Thymus (tissue), 14 donors: ENCODE data around the gene B3GAT2. TPM values are rescaled to one million over a fixed set of nuclear protein-coding genes. Genes with fewer than 3 reads are reported as not detected.

ENCODE experiments used
- DNase-seq, 9 donors: peaks; one replicate each; pipeline ENCODE4 v3.0.0-alpha.2; 2013; ENCODE audit warnings: low spot score in 9 of 9, low read depth in 6 of 9, missing footprints in 1 of 9
- H3K27ac ChIP-seq, 2 donors: one replicate each; pipeline ENCODE4 v1.5.1; 2013; ENCODE audit warnings: control low read depth in 1 of 2, low read depth in 1 of 2, low read length in 1 of 2, mild to moderate bottlenecking in 1 of 2, moderate library complexity in 1 of 2
- H3K27me3 ChIP-seq, 2 donors: one replicate each; pipeline ENCODE4 v1.5.1; 2013; ENCODE audit warnings: low read length in 1 of 2; ENCODE audit not compliant: control insufficient read depth in 2 of 2, insufficient read depth in 1 of 2
- H3K36me3 ChIP-seq, 2 donors: one replicate each; pipeline ENCODE4 v1.5.1; 2013; ENCODE audit warnings: low read length in 1 of 2, mild to moderate bottlenecking in 1 of 2, moderate library complexity in 1 of 2; ENCODE audit not compliant: control insufficient read depth in 2 of 2, insufficient read depth in 2 of 2
- H3K4me1 ChIP-seq, 2 donors: one replicate each; pipeline ENCODE4 v1.5.1; 2013; ENCODE audit warnings: low read length in 2 of 2; ENCODE audit not compliant: control insufficient read depth in 2 of 2, insufficient read depth in 2 of 2
- H3K4me3 ChIP-seq, 2 donors: one replicate each; pipeline ENCODE4 v1.5.1; 2013; ENCODE audit warnings: low read length in 2 of 2, control low read depth in 1 of 2, mild to moderate bottlenecking in 1 of 2
- H3K9me3 ChIP-seq, 2 donors: one replicate each; pipeline ENCODE4 v1.5.1; 2013; ENCODE audit warnings: low read length in 1 of 2, mild to moderate bottlenecking in 1 of 2; ENCODE audit not compliant: control insufficient read depth in 2 of 2, insufficient read depth in 1 of 2
- WGBS: extraction: QIAGEN DNeasy Blood & Tissue Kit; methylation state at CpG from one replicate; pipeline ENCODE4 v1.1.7; 2013; 5-methylcytosine and 5-hydroxymethylcytosine counted together
- long read RNA-seq, 10 donors: transcript quantifications; one replicate each; lab custom pipeline, GENCODE V29; 2026
- polyA plus RNA-seq: library from polyadenylated mRNA; stranded (reverse); fragments of 200-250 nt; gene quantifications from one replicate; pipeline ENCODE4 v1.2.3, GENCODE V29; 2013
- total RNA-seq: library from RNA; stranded (reverse); fragments of 120-200 nt; gene quantifications from one replicate; pipeline ENCODE4 v1.2.4, GENCODE V29; 2013
- donor health status: healthy.

The B3GAT2 gene, protein sequence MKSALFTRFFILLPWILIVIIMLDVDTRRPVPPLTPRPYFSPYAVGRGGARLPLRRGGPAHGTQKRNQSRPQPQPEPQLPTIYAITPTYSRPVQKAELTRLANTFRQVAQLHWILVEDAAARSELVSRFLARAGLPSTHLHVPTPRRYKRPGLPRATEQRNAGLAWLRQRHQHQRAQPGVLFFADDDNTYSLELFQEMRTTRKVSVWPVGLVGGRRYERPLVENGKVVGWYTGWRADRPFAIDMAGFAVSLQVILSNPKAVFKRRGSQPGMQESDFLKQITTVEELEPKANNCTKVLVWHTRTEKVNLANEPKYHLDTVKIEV
- total RNA-seq (1.3 TPM), polyA plus RNA-seq (0.46 TPM)
- long read RNA-seq, donor 1, full-length matches to known transcripts, result 1 of 1 reads
- long read RNA-seq, donor 1, partial matches to known transcripts, result 0 of 1 reads
- long read RNA-seq, donor 1, other reads (novel, unspliced or antisense), result 0 of 1 reads
- long read RNA-seq, donor 2, result 0 reads
- long read RNA-seq, donor 3, full-length matches to known transcripts, result 1 of 1 reads
- long read RNA-seq, donor 3, partial matches to known transcripts, result 0 of 1 reads
- long read RNA-seq, donor 3, other reads (novel, unspliced or antisense), result 0 of 1 reads
- long read RNA-seq, donor 4, full-length matches to known transcripts, result 1 of 1 reads
- long read RNA-seq, donor 4, partial matches to known transcripts, result 0 of 1 reads
- long read RNA-seq, donor 4, other reads (novel, unspliced or antisense), result 0 of 1 reads
- long read RNA-seq, donor 5, full-length matches to known transcripts, result 3 of 3 reads
- long read RNA-seq, donor 5, partial matches to known transcripts, result 0 of 3 reads
- long read RNA-seq, donor 5, other reads (novel, unspliced or antisense), result 0 of 3 reads
- long read RNA-seq, donor 6, result 0 reads
- long read RNA-seq, donor 7, full-length matches to known transcripts, result 1 of 1 reads
- long read RNA-seq, donor 7, partial matches to known transcripts, result 0 of 1 reads
- long read RNA-seq, donor 7, other reads (novel, unspliced or antisense), result 0 of 1 reads
- long read RNA-seq, donor 8, full-length matches to known transcripts, result 2 of 2 reads
- long read RNA-seq, donor 8, partial matches to known transcripts, result 0 of 2 reads
- long read RNA-seq, donor 8, other reads (novel, unspliced or antisense), result 0 of 2 reads
- long read RNA-seq, donor 9, result 0 reads
- long read RNA-seq, donor 10, result 0 reads

DNA sequence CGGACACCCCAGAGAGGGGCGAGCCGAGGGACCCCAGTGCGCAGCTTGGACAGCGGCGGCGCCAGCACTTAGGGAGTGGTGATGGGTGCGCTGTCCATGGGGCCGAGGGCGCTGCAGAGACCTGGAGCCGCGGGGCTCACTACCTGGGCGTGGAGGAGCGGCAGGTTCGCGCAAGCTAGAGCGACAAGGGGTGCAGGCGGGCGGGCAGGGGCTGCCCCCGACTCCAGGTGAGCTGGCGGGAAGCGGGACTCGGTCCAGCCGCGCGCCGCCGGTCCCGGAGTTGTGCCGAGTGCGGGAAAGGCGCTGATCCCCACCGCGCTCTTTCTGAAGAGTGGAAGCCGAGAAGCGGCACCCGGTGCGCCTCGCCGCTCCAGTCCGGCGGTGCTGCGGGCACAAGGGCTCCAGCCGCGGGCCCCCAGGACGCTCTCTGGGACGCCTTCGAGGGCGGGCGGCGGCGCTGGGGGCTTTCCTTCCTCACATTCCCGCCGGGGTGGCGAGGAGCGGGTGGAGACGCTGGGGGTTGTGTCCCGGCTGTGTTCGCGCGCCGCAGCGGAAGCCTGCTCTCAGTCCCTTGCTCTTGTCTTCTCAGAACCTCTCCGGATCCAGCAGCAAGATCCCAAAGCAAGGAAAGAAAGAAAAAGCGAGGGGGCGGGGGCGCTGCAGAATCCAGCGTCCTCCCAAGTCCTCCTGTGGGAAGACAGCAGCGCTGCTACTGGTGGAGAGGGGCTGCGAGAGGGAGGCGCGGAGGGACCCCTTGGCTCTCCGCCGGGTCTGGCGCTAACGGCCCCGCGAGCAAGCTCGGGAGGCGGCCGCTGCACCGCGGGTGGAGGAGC lies at the start of gene B3GAT2:
Gene B3GAT2, minus strand, starts transcription at position 610 of the 833 bp plus-strand sequence. CDS start 631 bp downstream, outside the sequence.
- Histone ChIP-seq H3K27ac (no peak within 1 kb of the TSS), H3K36me3 (no peaks in the 10 kb centered on the region), H3K9me3 (peaks cover 1 to 9% of the 10 kb centered on the region in 2 donors), H3K27me3 (peaks cover 42 to 60% of the 10 kb centered on the region in 2 donors), H3K4me1 (peaks cover 0 to 11% of the 10 kb centered on the region in 2 donors), H3K4me3 (peak within 1 kb of the TSS; percentile 14 to 36)
- WGBS, result 2% methylated on average over 83 of the region's 83 CpGs
- DNase-seq, result peak in 1 of 9 donors; percentile 15

DNA sequence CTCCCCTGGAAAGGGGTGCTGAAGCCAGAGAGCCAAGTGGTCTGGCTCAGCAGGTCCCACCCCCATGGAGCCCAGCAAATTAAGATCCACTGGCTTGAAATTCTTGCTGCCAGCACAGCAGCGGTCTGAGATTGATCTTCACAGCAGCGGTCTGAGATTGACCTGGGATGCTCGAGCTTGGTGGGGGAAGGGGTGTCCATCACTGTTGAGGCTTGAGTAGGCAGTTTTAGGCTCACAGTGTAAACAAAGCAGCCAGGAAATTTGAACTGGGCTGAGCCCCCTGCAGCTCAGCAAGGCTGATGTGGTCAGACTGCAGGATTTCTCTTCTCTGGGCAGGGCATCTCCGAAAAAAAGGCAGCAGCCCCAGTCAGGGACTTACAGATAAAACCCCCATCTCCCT lies 41.3 kb upstream of the B3GAT2 start:
- Histone ChIP-seq H3K4me1 (no peaks in the 10 kb centered on the region), H3K4me3 (no peak overlapping the region), H3K9me3 (no peaks in the 10 kb centered on the region), H3K36me3 (no peaks in the 10 kb centered on the region), H3K27me3 (no peaks in the 10 kb centered on the region), H3K27ac (no peak overlapping the region)
- DNase-seq, result no peak
- WGBS, result 48% methylated on average over 4 of the region's 4 CpGs

DNA sequence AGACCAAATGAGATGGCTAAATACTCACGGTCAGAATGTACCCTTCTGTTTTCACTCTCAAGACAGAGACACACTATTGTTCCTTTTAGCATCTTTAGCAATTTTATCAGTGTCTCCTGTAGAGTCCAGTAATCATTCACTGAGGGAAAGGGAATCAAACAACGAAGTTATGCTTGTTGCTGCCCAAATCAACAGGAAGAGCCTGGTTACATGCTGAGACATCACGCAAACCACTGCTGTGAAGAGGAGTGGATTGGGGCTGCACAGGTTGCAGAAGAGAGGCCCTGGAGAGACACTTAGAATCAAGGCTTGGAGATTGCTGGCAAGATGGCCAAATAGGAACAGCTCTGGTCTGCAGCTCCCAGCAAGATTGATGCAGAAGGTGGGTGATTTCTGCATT lies 40.5 kb upstream of the B3GAT2 start:
- Histone ChIP-seq H3K27me3 (no peaks in the 10 kb centered on the region), H3K27ac (no peak overlapping the region), H3K4me3 (no peak overlapping the region), H3K36me3 (no peaks in the 10 kb centered on the region), H3K9me3 (no peaks in the 10 kb centered on the region), H3K4me1 (no peaks in the 10 kb centered on the region)
- 83% methylated on average over 3 of the region's 3 CpGs for WGBS
- DNase-seq, result no peak

- no peak overlapping the region for H3K27ac ChIP-seq
- H3K4me1 ChIP-seq, result no peaks in the 10 kb centered on the region
- no peak for DNase-seq
- no peaks in the 10 kb centered on the region for H3K36me3 ChIP-seq
- WGBS, result 91% methylated on average over 1 of the region's 1 CpG
- H3K9me3 ChIP-seq, result no peaks in the 10 kb centered on the region
- no peak overlapping the region for H3K4me3 ChIP-seq
- no peaks in the 10 kb centered on the region for H3K27me3 ChIP-seq
Observed at GRCh38 chr6:70996106-70996505, 39.2 kb upstream of the B3GAT2 start.

- H3K36me3 ChIP-seq, result no peaks in the 10 kb centered on the region
- H3K9me3 ChIP-seq, result no peaks in the 10 kb centered on the region
- no peaks in the 10 kb centered on the region for H3K27me3 ChIP-seq
- H3K27ac ChIP-seq, result no peak overlapping the region
- no peak overlapping the region for H3K4me3 ChIP-seq
- H3K4me1 ChIP-seq, result no peaks in the 10 kb centered on the region
- DNase-seq, result no peak
Observed at GRCh38 chr6:70995411-70995810, 38.6 kb upstream of the B3GAT2 start.

GRCh38 chr6:70991253-70991652 lies 34.4 kb upstream of the B3GAT2 start:
- Histone ChIP-seq H3K27ac (no peak overlapping the region), H3K4me1 (no peaks in the 10 kb centered on the region), H3K36me3 (no peaks in the 10 kb centered on the region), H3K27me3 (no peaks in the 10 kb centered on the region), H3K4me3 (no peak overlapping the region), H3K9me3 (no peaks in the 10 kb centered on the region)
- DNase-seq, result no peak
- 92% methylated on average over 2 of the region's 2 CpGs for WGBS

GRCh38 chr6:70985156-70985555 lies 28.3 kb upstream of the B3GAT2 start:
- WGBS, result 47% methylated on average over 4 of the region's 4 CpGs
- H3K9me3 ChIP-seq, result no peaks in the 10 kb centered on the region
- no peak overlapping the region for H3K4me3 ChIP-seq
- no peak overlapping the region for H3K27ac ChIP-seq
- no peaks in the 10 kb centered on the region for H3K27me3 ChIP-seq
- DNase-seq, result no peak
- no peaks in the 10 kb centered on the region for H3K36me3 ChIP-seq
- no peaks in the 10 kb centered on the region for H3K4me1 ChIP-seq

GRCh38 chr6:70982747-70983146 lies 25.9 kb upstream of the B3GAT2 start:
- no peaks in the 10 kb centered on the region for H3K4me1 ChIP-seq

More at GRCh38 chr6:70982747-70983146, 25.9 kb upstream of the B3GAT2 start:
- Histone ChIP-seq H3K4me3 (no peak overlapping the region), H3K27me3 (no peaks in the 10 kb centered on the region), H3K9me3 (no peaks in the 10 kb centered on the region), H3K36me3 (no peaks in the 10 kb centered on the region), H3K27ac (no peak overlapping the region)
- WGBS, result 96% methylated on average over 3 of the region's 3 CpGs
- DNase-seq, result no peak
